SK-N-SH treated with all-trans-retinoic acid at 6 μM for 48 hours (cell line): ENCODE measurements around the gene STXBP2.

Experiments
- ATAC-seq: fragments of 200-7000 bp; cut with Tn5 transposase; 3 replicates; pipeline ENCODE4 v1.9.1; 2020; ENCODE audit warnings: mild to moderate bottlenecking, moderate library complexity
- ARNTL ChIP-seq: fragments of 450-650 bp; formaldehyde crosslinking; IDR thresholded peaks from 2 replicates; pipeline ENCODE4 v1.5.0; 2020; ENCODE audit warnings: low read depth, mild to moderate bottlenecking, moderate library complexity, borderline replicate concordance
- BACH2 ChIP-seq: fragments of 250-450 bp; sonication (Bioruptor Pico); IDR thresholded peaks from 2 replicates; pipeline ENCODE4 v1.9.0; 2021; ENCODE audit warnings: mild to moderate bottlenecking, borderline replicate concordance
- CREB5 ChIP-seq: fragments of 250-450 bp; sonication (Bioruptor Pico); IDR thresholded peaks from 2 replicates; pipeline ENCODE4 v1.5.1; 2020; ENCODE audit warnings: low read depth, mild to moderate bottlenecking, moderate library complexity
- CSDC2 ChIP-seq: fragments of 250-450 bp; sonication (Bioruptor Pico); IDR thresholded peaks from 2 replicates; pipeline ENCODE4 v1.5.0; 2020; ENCODE audit warnings: mild to moderate bottlenecking, moderate library complexity
- CSRNP3 ChIP-seq: fragments of 250-450 bp; sonication (Bioruptor Pico); IDR thresholded peaks from 2 replicates; pipeline ENCODE4 v1.5.1; 2021; ENCODE audit warnings: mild to moderate bottlenecking, moderate library complexity
- ESRRG ChIP-seq: fragments of 250-450 bp; sonication (Bioruptor Pico); IDR thresholded peaks from 2 replicates; pipeline ENCODE4 v1.6.1; 2021; ENCODE audit warnings: mild to moderate bottlenecking
- GLIS3 ChIP-seq: fragments of 250-450 bp; sonication (Bioruptor Pico); IDR thresholded peaks from 2 replicates; pipeline ENCODE4 v1.5.0; 2020; ENCODE audit warnings: mild to moderate bottlenecking, moderate library complexity
- ISL1 ChIP-seq: fragments of 250-450 bp; sonication (Bioruptor Pico); IDR thresholded peaks from 2 replicates; pipeline ENCODE4 v2.1.2; 2022; ENCODE audit warnings: mild to moderate bottlenecking, moderate library complexity
- OSR1 ChIP-seq: fragments of 250-450 bp; sonication (Bioruptor Pico); IDR thresholded peaks from 2 replicates; pipeline ENCODE4 v1.8.0; 2022; ENCODE audit warnings: moderate library complexity, mild to moderate bottlenecking, inconsistent platforms
- PATZ1 ChIP-seq: fragments of 250-450 bp; sonication (Bioruptor Pico); IDR thresholded peaks from 2 replicates; pipeline ENCODE4 v1.8.0; 2020; ENCODE audit warnings: mild to moderate bottlenecking, moderate library complexity, borderline replicate concordance
- POU6F1 ChIP-seq: fragments of 250-450 bp; sonication (Bioruptor Pico); IDR thresholded peaks from 2 replicates; pipeline ENCODE4 v1.8.0; 2021; ENCODE audit warnings: low read depth, mild to moderate bottlenecking, moderate library complexity, borderline replicate concordance
- PPARA ChIP-seq: fragments of 250-450 bp; sonication (Bioruptor Pico); IDR thresholded peaks from 2 replicates; pipeline ENCODE4 v1.5.0; 2020; ENCODE audit warnings: mild to moderate bottlenecking, borderline replicate concordance
- RARB ChIP-seq: fragments of 250-450 bp; sonication (Bioruptor Pico); IDR thresholded peaks from 2 replicates; pipeline ENCODE4 v1.8.0; 2021; ENCODE audit warnings: mild to moderate bottlenecking, moderate library complexity
- SNAI2 ChIP-seq: fragments of 250-450 bp; sonication (Bioruptor Pico); IDR thresholded peaks from 2 replicates; pipeline ENCODE4 v1.5.0; 2020; ENCODE audit warnings: mild to moderate bottlenecking, moderate library complexity
- TCF4 ChIP-seq: fragments of 250-450 bp; sonication (Bioruptor Pico); IDR thresholded peaks from 2 replicates; pipeline ENCODE4 v1.8.0; 2021; ENCODE audit warnings: mild to moderate bottlenecking, moderate library complexity, borderline replicate concordance
- TOX ChIP-seq: fragments of 250-450 bp; sonication (Bioruptor Pico); IDR thresholded peaks from 2 replicates; pipeline ENCODE4 v1.8.0; 2021; ENCODE audit warnings: mild to moderate bottlenecking, moderate library complexity, borderline replicate concordance
- TSHZ2 ChIP-seq: fragments of 250-450 bp; sonication (Bioruptor Pico); IDR thresholded peaks from 2 replicates; pipeline ENCODE4 v1.5.0; 2020; ENCODE audit warnings: mild to moderate bottlenecking, moderate library complexity
- ZC3H10 ChIP-seq: fragments of 250-450 bp; sonication (Bioruptor Pico); IDR thresholded peaks from 2 replicates; pipeline ENCODE4 v1.5.1; 2021; ENCODE audit warnings: mild to moderate bottlenecking, moderate library complexity
- ZFP3 ChIP-seq: fragments of 250-450 bp; sonication (Bioruptor Pico); IDR thresholded peaks from 2 replicates; pipeline ENCODE4 v1.5.0; 2020; ENCODE audit warnings: mild to moderate bottlenecking, moderate library complexity
- ZFP30 ChIP-seq: fragments of 450-650 bp; formaldehyde crosslinking; IDR thresholded peaks from 2 replicates; pipeline ENCODE4 v1.5.0; 2022; ENCODE audit warnings: mild to moderate bottlenecking, moderate library complexity
- ZNF565 ChIP-seq: fragments of 450-650 bp; formaldehyde crosslinking; conservative IDR thresholded peaks from 2 replicates; pipeline ENCODE4 v1.5.0; 2020; ENCODE audit warnings: low read depth, mild to moderate bottlenecking, moderate library complexity
- ZNF70 ChIP-seq: fragments of 450-650 bp; formaldehyde crosslinking; IDR thresholded peaks from 2 replicates; pipeline ENCODE4 v1.5.0; 2020; ENCODE audit warnings: mild to moderate bottlenecking, moderate library complexity
- ZNF8 ChIP-seq: fragments of 450-650 bp; formaldehyde crosslinking; IDR thresholded peaks from 2 replicates; pipeline ENCODE4 v1.5.0; 2020; ENCODE audit warnings: mild to moderate bottlenecking, moderate library complexity

Gene STXBP2

GRCh38 chr19:7624810-7625209 is 12.1 kb upstream of the STXBP2 start:
- TF ChIP-seq TSHZ2 (CRISPR knock-in tag) (no peak), PATZ1 (CRISPR knock-in tag) (no peak), RARB (CRISPR knock-in tag) (no peak), ESRRG (CRISPR knock-in tag) (no peak)
- TF ChIP-seq, all 23 proteins: peak for 0
- ATAC-seq = no peak

GRCh38 chr19:7625763-7626372 is 11.0 kb upstream of the STXBP2 start:
- no peak for ATAC-seq
- TF ChIP-seq ISL1 (CRISPR knock-in tag) (no peak), ZNF70 (CRISPR knock-in tag) (no peak), ARNTL (CRISPR knock-in tag) (no peak), OSR1 (CRISPR knock-in tag) (no peak), CSRNP3 (CRISPR knock-in tag) (no peak), ZNF565 (no peak), ZFP3 (CRISPR knock-in tag) (no peak), TCF4 (no peak), CSDC2 (CRISPR knock-in tag) (no peak), ZNF8 (no peak)

GRCh38 chr19:7627166-7627565 is 9.7 kb upstream of the STXBP2 start:
- TF ChIP-seq ISL1 (CRISPR knock-in tag) (no peak), TCF4 (no peak), PPARA (CRISPR knock-in tag) (no peak), CREB5 (CRISPR knock-in tag) (no peak), ZFP30 (no peak), ZFP3 (CRISPR knock-in tag) (no peak), ZC3H10 (CRISPR knock-in tag) (no peak), CSDC2 (CRISPR knock-in tag) (no peak)

GRCh38 chr19:7628589-7629311 is 8.2 kb upstream of the STXBP2 start:
- no peak for ATAC-seq
- no peak for TF ChIP-seq OSR1 (CRISPR knock-in tag)
- no peak for TF ChIP-seq POU6F1 (CRISPR knock-in tag)
- TF ChIP-seq ESRRG (CRISPR knock-in tag) = no peak
- no peak for TF ChIP-seq RARB (CRISPR knock-in tag)
- TF ChIP-seq SNAI2 (CRISPR knock-in tag) = no peak
- no peak for TF ChIP-seq ZFP3 (CRISPR knock-in tag)
- TF ChIP-seq CSDC2 (CRISPR knock-in tag) = no peak
- TF ChIP-seq BACH2 (CRISPR knock-in tag) = no peak
- no peak for TF ChIP-seq TOX
- no peak for TF ChIP-seq ZNF70 (CRISPR knock-in tag)
- TF ChIP-seq PATZ1 (CRISPR knock-in tag) = no peak
- no peak for TF ChIP-seq GLIS3 (CRISPR knock-in tag)
- TF ChIP-seq ISL1 (CRISPR knock-in tag) = no peak
- no peak for TF ChIP-seq ZC3H10 (CRISPR knock-in tag)
- TF ChIP-seq ZNF565 = no peak
- no peak for TF ChIP-seq TCF4
- no peak for TF ChIP-seq ZNF8

More at GRCh38 chr19:7627166-7627565, 9.7 kb upstream of the STXBP2 start:
- no peak for ATAC-seq
